Glutamatergic neuron (in vitro differentiated cells): ENCODE results near the gene HSPB9. TPM values are rescaled to one million over a fixed set of nuclear protein-coding genes. Genes with fewer than 3 reads are reported as not detected.

Source experiments
- DNase-seq: peaks from one replicate; pipeline ENCODE4 v3.0.0; 2022
- H3K27ac Mint-ChIP-seq: one replicate; pipeline ENCODE4 v1.8.0; 2020; ENCODE audit warnings: mild to moderate bottlenecking, mixed read lengths, inconsistent platforms; ENCODE audit not compliant: unreplicated experiment
- H3K27me3 Mint-ChIP-seq: one replicate; pipeline ENCODE4 v1.8.0; 2020; ENCODE audit warnings: mild to moderate bottlenecking, moderate library complexity, mixed read lengths, inconsistent platforms; ENCODE audit not compliant: unreplicated experiment
- H3K36me3 Mint-ChIP-seq: one replicate; pipeline ENCODE4 v1.8.0; 2020; ENCODE audit warnings: mild to moderate bottlenecking, mixed read lengths, inconsistent platforms; ENCODE audit not compliant: unreplicated experiment
- H3K4me1 Mint-ChIP-seq: one replicate; pipeline ENCODE4 v1.8.0; 2020; ENCODE audit warnings: mild to moderate bottlenecking, low read depth, mixed read lengths, inconsistent platforms; ENCODE audit not compliant: unreplicated experiment
- H3K4me3 Mint-ChIP-seq: one replicate; pipeline ENCODE4 v1.8.0; 2020; ENCODE audit warnings: mild to moderate bottlenecking, mixed read lengths, inconsistent platforms; ENCODE audit not compliant: unreplicated experiment
- H3K9me3 Mint-ChIP-seq: one replicate; pipeline ENCODE4 v1.8.0; 2020; ENCODE audit warnings: mild to moderate bottlenecking, moderate library complexity, mixed read lengths, inconsistent platforms; ENCODE audit not compliant: unreplicated experiment
- CTCF ChIP-seq: fragments of 200-600 bp; sonication (generic); IDR thresholded peaks from one replicate; pipeline ENCODE4 v1.5.0; 2021; ENCODE audit not compliant: partially characterized antibody, unreplicated experiment
- total RNA-seq: library from RNA; stranded (reverse); fragmentation: NEBNext Ultra II Directional; extraction: Animal tissue kit (Norgen Biotek cat#: 25700); gene quantifications from one replicate; pipeline ENCODE4 v1.2.1, GENCODE V29; 2021; ENCODE audit not compliant: unreplicated experiment

HSPB9 gene
- total RNA-seq, 1 donor from 2014 or later, result 0.44 TPM

- Mint-ChIP-seq H3K36me3 (no peaks in the 10 kb centered on the region), H3K4me3 (no peak overlapping the region), H3K27ac (no peak overlapping the region), H3K4me1 (peaks cover 10% of the 10 kb centered on the region), H3K9me3 (no peaks in the 10 kb centered on the region), H3K27me3 (peaks cover 14% of the 10 kb centered on the region)
- DNase-seq, result no peak
- no peak for TF ChIP-seq CTCF
Observed at GRCh38 chr17:42094375-42095069, 28.1 kb upstream of the HSPB9 start.

DNA sequence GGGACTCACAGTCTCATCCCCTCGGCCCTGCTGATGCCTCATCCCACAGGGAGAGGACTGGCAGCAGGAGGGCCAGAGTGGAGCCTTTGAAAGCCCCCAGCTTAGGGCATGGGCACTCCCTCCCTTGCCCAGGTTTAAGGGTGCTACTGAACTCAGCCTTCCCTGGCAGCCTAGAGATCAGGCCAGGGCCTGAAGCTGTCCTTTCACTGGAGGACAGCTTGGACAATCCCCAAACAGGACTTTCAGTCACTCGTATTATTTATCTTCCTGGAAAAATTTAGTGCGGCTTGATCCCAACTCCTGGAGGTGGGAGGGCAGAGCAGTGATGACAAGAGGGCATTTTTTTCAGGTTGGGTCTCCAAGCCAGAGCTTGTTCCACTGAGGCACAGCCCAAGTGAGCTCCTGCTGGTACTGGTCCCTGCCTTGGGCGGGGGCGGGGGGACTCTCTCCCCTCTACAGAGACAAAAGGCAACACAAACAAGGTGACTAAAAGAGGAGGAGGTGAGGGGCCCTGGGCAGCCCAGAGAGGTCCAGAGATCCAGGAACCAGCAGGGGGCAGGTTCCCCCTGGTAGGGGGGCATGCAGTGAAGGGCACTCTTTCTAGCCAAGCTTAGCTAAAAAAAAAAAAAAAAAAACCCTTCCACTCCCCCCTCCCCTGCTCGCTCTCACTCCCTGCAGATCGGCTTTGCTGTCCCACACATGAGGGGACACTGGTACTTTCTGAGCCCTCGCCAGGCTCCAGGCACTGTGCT lies 26.1 kb upstream of the HSPB9 start:
- no peaks in the 10 kb centered on the region for H3K36me3 Mint-ChIP-seq
- peaks cover 10% of the 10 kb centered on the region for H3K4me1 Mint-ChIP-seq
- H3K27me3 Mint-ChIP-seq, result peaks cover 15% of the 10 kb centered on the region
- H3K4me3 Mint-ChIP-seq, result no peak overlapping the region
- DNase-seq, result no peak
- TF ChIP-seq CTCF, result peak; percentile 21
- no peaks in the 10 kb centered on the region for H3K9me3 Mint-ChIP-seq
- no peak overlapping the region for H3K27ac Mint-ChIP-seq

- Mint-ChIP-seq H3K4me1 (peaks cover 10% of the 10 kb centered on the region), H3K27ac (no peak within 1 kb of the TSS), H3K36me3 (no peaks in the 10 kb centered on the region), H3K4me3 (peak within 1 kb of the TSS; percentile 64), H3K27me3 (peaks cover 15% of the 10 kb centered on the region), H3K9me3 (peaks cover 2% of the 10 kb centered on the region)
- TF ChIP-seq CTCF, result no peak
- peak; percentile 45 for DNase-seq
Observed at GRCh38 chr17:42097691-42098631, 24.6 kb upstream of the HSPB9 start, which contains the start of gene ZNF385C. ZNF385C (minus strand) TSS chr17:42098473; CDS start chr17:42063056, 35,417 bp downstream.

- peaks cover 15% of the 10 kb centered on the region for H3K27me3 Mint-ChIP-seq
- H3K27ac Mint-ChIP-seq, result no peak overlapping the region
- peak overlapping the region; percentile 64 for H3K4me3 Mint-ChIP-seq
- peaks cover 10% of the 10 kb centered on the region for H3K4me1 Mint-ChIP-seq
- TF ChIP-seq CTCF, result no peak
- DNase-seq, result peak; percentile 62
- no peaks in the 10 kb centered on the region for H3K36me3 Mint-ChIP-seq
- peaks cover 2% of the 10 kb centered on the region for H3K9me3 Mint-ChIP-seq
Observed at GRCh38 chr17:42098730-42099399, 23.7 kb upstream of the HSPB9 start.
